AG10803 (cell line): ENCODE data around the gene GPRIN1.

ENCODE experiments used
- DNase-seq: peaks from one replicate; pipeline ENCODE4 v3.0.0; 2010; ENCODE audit warnings: low read depth
- H3K4me3 ChIP-seq: 2 replicates; pipeline ENCODE4 v1.5.1; 2011; ENCODE audit warnings: mild to moderate bottlenecking, low read length, control low read depth
- CTCF ChIP-seq: conservative IDR thresholded peaks from 2 replicates; pipeline ENCODE4 v1.5.1; 2011; ENCODE audit warnings: mild to moderate bottlenecking, low read length, control low read depth, inconsistent platforms

The GPRIN1 gene

GRCh38 chr5:176647030-176647842, 37.3 kb upstream of the GPRIN1 start, which contains the start of gene TSPAN17:
Gene TSPAN17 (plus strand): TSS chr5:176647484. CDS start chr5:176647616, 132 bp downstream.
- peak within 1 kb of the TSS; percentile 87 for H3K4me3 ChIP-seq
- peak; percentile 98 for DNase-seq
- peak; percentile 31 for TF ChIP-seq CTCF

- no peak for DNase-seq
- peak overlapping the region; percentile 57 for H3K4me3 ChIP-seq
- TF ChIP-seq CTCF, result no peak
Measured at GRCh38 chr5:176646707-176647029, 36.7 kb upstream of the GPRIN1 start.

- DNase-seq, result no peak
- no peak overlapping the region for H3K4me3 ChIP-seq
- no peak for TF ChIP-seq CTCF
Measured at GRCh38 chr5:176646049-176646706, 36.2 kb upstream of the GPRIN1 start.

- DNase-seq, result no peak
- no peak overlapping the region for H3K4me3 ChIP-seq
- TF ChIP-seq CTCF, result no peak
Measured at GRCh38 chr5:176644878-176645670, 35.1 kb upstream of the GPRIN1 start.

GRCh38 chr5:176644294-176644693, 34.3 kb upstream of the GPRIN1 start:
- no peak overlapping the region for H3K4me3 ChIP-seq
- TF ChIP-seq CTCF, result no peak
- DNase-seq, result no peak

- H3K4me3 ChIP-seq, result no peak overlapping the region
- no peak for DNase-seq
- TF ChIP-seq CTCF, result no peak
Measured at GRCh38 chr5:176643491-176644219, 33.7 kb upstream of the GPRIN1 start.
